Transverse colon (tissue), 4 donors: ENCODE measurements around the gene RALGPS1.

ENCODE experiments used
- EP300 ChIP-seq: sonication (generic); formaldehyde crosslinking; IDR thresholded peaks from one replicate; pipeline ENCODE4 v1.6.1; 2017; ENCODE audit warnings: antibody characterized with exemption, low read depth
- POLR2A ChIP-seq: fragments of 450-650 bp; IDR thresholded peaks from one replicate; pipeline ENCODE4 v1.6.1; 2016; ENCODE audit warnings: antibody characterized with exemption, mild to moderate bottlenecking, moderate library complexity
- POLR2AphosphoS5 ChIP-seq, 3 donors: sonication (generic); formaldehyde crosslinking; IDR thresholded peaks; one replicate each; pipeline ENCODE4 v1.6.1; 2016; ENCODE audit warnings: antibody characterized with exemption in 3 of 3
- TF ChIP-seq, protein P1 (sequence below), 5 experiments: fragments of 200-600 bp in 3 of 5; fragments of 450-650 bp in 2 of 5; sonication (generic) in 3 of 5; IDR thresholded peaks; 1 replicate in 2 of 5; 2 replicates in 3 of 5; pipeline ENCODE4 v1.5.1; 2016 to 2017; ENCODE audit warnings: antibody characterized with exemption in 5 of 5, inconsistent platforms in 3 of 5, mild to moderate bottlenecking in 2 of 5, moderate library complexity in 1 of 5

DNA sequence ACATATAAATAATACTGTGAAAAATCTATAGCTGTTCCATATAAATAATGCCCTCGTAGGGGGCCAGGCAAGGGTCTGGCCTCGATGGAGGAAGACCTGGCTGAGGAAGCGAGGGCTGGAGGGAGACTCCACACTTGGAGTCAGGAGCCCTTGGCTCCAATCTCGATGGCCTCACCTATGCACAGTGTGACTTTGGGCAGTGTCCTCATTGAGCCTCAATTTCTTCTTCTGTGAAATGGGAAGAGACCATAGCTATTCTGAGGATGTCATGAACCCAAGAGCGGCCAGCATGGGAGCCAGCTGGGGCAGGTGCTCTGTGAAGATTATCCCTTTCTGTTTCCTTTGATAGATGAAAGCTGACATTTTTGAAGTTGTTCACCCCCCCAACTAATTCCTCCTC is 183.1 kb downstream of the RALGPS1 start:
- TF ChIP-seq EP300 (no peak), POLR2AphosphoS5 (IDR thresholded peaks at IDR 0.05) (no peak), POLR2A (no peak)
- TF ChIP-seq, protein P1, sequence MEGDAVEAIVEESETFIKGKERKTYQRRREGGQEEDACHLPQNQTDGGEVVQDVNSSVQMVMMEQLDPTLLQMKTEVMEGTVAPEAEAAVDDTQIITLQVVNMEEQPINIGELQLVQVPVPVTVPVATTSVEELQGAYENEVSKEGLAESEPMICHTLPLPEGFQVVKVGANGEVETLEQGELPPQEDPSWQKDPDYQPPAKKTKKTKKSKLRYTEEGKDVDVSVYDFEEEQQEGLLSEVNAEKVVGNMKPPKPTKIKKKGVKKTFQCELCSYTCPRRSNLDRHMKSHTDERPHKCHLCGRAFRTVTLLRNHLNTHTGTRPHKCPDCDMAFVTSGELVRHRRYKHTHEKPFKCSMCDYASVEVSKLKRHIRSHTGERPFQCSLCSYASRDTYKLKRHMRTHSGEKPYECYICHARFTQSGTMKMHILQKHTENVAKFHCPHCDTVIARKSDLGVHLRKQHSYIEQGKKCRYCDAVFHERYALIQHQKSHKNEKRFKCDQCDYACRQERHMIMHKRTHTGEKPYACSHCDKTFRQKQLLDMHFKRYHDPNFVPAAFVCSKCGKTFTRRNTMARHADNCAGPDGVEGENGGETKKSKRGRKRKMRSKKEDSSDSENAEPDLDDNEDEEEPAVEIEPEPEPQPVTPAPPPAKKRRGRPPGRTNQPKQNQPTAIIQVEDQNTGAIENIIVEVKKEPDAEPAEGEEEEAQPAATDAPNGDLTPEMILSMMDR (IDR thresholded peaks at IDR 0.05), result no peak
